ENCODE measurements around the gene POFUT1.

GRCh38 chr20:32179934-32180333, 27.7 kb upstream of the POFUT1 start:
- no peak for TF ChIP-seq CTCF (optimal IDR thresholded peaks at IDR 0.05 in 1 of 3, IDR thresholded peaks at IDR 0.05 in 1 of 3, conservative IDR thresholded peaks at IDR 0.05 in 1 of 3; ENCODE audit: extremely low read depth in 1 of 3, insufficient read depth in 2 of 3, low read length in 3 of 3)
- no peak for TF ChIP-seq EZH2 (IDR thresholded peaks at IDR 0.05; ENCODE audit: low read length)
